HG02678 (cell line): ENCODE data around the gene HSDL2.
A peak's percentile ranks its signal among the peaks of the same experiment; 100 is the strongest.

ENCODE experiments used
- ATAC-seq: cut with Tn5 transposase; IDR thresholded peaks from one replicate; pipeline ENCODE4 v1.9.1; 2021; ENCODE audit warnings: mild to moderate bottlenecking, moderate library complexity; ENCODE audit not compliant: unreplicated experiment

HSDL2 gene

GRCh38 chr9:112443636-112444035 lies 63.7 kb downstream of the HSDL2 start:
- no peak for ATAC-seq

GRCh38 chr9:112445196-112445595 lies 65.3 kb downstream of the HSDL2 start:
- ATAC-seq = no peak

GRCh38 chr9:112446080-112446479 lies 66.2 kb downstream of the HSDL2 start:
- no peak for ATAC-seq

- ATAC-seq = no peak
Measured at GRCh38 chr9:112446526-112446925, 66.6 kb downstream of the HSDL2 start.

- no peak for ATAC-seq
Measured at GRCh38 chr9:112447283-112447761, 67.4 kb downstream of the HSDL2 start.

GRCh38 chr9:112462855-112463254 lies 82.9 kb downstream of the HSDL2 start:
- no peak for ATAC-seq

DNA sequence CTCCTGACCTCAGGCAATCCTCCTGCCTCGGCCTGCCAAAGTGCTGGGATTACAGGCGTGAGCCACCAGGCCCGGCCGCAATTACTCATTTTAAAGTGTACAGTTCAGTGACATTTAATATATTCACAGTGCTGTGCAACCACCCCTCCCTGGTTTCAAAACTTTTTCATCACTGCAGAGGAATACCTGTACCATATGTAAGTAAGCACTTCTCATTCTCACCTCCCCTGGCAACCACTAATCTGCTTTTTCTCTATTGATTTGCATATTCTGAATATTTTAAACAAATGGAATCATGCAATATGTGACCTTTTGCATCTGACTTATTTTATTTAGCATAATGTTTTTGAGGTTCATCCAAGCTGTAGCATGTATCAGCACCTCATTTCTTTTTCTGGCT lies 85.4 kb downstream of the HSDL2 start:
- ATAC-seq = no peak

DNA sequence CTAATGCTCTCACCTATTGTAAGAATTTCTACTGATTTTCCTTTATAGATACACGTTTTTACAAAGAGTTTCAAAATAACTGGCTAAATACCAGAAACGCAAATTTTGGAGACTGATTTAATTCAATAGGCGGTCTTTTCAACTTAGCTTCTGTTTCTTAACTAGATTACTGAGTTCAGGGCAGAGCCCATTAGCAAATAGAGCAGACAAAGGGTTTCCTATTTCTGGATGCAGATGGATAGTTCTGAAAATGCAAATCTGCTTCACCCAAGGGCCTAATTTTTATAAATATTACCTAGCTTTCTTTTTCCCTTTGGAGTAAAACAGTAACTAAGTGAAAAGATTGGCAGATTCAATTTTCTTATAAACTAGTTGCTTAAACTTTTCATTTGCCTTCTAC lies 93.1 kb downstream of the HSDL2 start:
- ATAC-seq = no peak

DNA sequence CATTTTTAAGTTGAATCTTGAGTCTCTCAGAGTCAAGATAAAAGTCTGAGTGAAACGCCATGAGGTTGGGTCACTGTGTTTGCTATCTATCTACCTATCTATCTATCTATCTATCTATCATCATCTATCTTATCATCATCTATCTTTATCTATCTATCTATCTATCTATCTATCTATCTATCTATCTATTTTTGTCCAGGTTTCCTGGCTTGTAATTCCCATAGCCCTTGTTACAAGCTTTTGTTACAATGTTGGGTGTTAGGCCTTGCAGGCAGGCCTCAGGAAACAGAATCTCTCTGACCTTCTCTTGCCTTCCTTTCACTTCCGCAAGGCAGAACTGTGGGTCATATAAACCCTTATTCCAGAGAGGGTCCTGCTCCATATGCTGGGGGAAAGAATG lies 94.1 kb downstream of the HSDL2 start:
- ATAC-seq = no peak

GRCh38 chr9:112475318-112475717 lies 95.4 kb downstream of the HSDL2 start:
- ATAC-seq = no peak

DNA sequence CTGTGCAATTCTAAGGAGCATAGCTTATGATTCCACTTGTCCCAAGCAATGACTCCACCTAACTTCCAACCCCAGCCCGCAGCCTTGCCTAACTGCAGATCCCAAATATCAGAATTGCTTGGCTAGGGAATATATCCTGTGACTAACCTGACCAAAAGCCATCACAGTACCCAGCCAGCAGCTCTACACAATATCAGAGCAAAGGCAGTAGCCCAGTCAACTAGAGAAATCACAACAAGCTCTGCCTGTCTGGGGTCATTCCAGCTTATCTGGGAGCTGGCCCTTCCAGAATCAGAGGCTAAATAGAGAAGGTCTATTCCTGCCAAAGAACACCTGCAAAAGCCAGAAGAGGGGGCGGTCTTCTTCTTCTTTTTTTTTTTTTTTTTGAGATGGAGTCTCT lies 97.4 kb downstream of the HSDL2 start:
- ATAC-seq = no peak

GRCh38 chr9:112479221-112479620 lies 99.3 kb downstream of the HSDL2 start:
- no peak for ATAC-seq

DNA sequence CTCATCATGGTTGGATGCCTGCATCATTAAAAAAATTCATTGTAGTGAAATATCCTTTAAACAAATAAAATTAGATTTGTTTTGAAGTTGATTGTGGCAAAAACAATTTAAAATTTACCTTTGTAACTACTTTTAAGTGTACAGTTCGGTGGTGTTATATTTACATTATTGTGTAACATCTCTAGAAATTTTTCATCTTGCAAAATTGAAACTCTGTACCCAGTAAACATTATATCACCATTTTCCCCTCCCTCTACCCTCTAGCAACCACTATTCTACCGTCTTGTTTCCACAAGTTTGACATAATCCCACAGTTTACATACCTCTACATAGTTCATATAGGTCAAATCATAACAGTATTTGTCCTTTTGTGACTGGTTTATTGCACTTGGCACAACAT lies 104.7 kb downstream of the HSDL2 start:
- no peak for ATAC-seq

DNA sequence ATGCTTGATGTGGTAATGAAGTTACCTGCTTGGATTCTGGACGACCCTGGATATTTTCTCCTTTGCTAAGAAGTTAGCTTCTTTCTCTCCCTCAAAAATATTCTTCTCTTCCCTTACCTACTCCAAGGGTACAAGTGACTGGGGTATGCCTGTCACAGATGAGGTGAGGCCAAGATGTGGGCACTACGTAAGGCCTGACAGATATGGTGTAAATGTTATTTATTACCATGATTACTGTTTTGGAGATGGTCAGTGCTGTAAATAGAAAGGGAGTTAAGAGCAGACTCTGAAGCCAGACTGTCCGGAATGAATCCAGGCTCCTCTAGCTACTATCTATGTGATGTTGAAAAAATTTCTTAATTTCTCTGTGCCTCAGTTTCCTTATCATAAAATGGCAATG lies 105.7 kb downstream of the HSDL2 start:
- ATAC-seq = no peak

GRCh38 chr9:112486221-112487007 lies 106.5 kb downstream of the HSDL2 start, which contains the start of gene KIAA1958:
Gene KIAA1958, plus strand, starts transcription at chr9:112486827. Its CDS starts 87,254 bp downstream, at chr9:112574081.
- peak; percentile 94 for ATAC-seq

DNA sequence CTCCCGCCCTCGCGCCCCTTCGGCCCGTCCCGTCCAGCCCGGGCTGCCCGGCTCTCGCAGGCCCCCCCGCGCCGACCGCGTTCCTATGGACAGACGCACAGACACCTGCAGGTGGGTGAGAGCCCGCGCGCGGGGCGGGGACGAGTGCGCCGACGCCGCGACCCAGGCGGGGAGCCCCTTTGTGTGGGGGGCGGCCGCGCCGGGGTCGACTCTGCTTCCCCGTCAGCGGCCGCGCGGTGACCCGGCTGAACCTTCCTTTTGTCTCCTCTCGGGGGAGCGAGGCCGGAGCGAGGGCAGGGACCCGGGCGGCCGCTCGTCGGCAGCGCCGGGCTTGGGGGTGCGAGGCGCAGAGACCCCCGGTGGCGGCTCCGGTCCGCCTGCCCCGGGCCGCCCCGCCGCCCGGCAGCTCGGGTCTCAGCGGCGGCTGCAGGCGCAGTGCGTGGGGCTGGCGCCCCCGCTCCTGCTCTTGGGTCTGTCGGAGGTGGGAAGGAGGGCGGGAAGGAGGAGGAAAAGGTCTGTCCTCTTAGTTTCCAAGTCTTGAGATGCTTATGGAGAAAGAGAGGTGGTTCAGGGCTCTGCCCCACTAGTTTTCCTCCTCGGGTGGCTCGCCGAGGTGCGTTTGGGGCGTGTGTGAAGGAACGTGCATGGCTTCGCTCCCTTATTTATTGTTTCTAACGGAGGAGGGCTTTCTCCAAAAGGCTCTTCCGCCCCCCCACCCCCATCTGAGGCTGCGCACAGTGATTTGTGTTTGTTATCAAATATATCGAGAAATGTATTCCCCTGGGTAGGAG lies 107.3 kb downstream of the HSDL2 start:
- peak; percentile 52 for ATAC-seq

- no peak for ATAC-seq
Measured at GRCh38 chr9:112487799-112488340, 108.0 kb downstream of the HSDL2 start.

GRCh38 chr9:112489039-112489546 lies 109.2 kb downstream of the HSDL2 start:
- ATAC-seq = no peak

- ATAC-seq = no peak
Measured at GRCh38 chr9:112489876-112490666, 110.2 kb downstream of the HSDL2 start.

DNA sequence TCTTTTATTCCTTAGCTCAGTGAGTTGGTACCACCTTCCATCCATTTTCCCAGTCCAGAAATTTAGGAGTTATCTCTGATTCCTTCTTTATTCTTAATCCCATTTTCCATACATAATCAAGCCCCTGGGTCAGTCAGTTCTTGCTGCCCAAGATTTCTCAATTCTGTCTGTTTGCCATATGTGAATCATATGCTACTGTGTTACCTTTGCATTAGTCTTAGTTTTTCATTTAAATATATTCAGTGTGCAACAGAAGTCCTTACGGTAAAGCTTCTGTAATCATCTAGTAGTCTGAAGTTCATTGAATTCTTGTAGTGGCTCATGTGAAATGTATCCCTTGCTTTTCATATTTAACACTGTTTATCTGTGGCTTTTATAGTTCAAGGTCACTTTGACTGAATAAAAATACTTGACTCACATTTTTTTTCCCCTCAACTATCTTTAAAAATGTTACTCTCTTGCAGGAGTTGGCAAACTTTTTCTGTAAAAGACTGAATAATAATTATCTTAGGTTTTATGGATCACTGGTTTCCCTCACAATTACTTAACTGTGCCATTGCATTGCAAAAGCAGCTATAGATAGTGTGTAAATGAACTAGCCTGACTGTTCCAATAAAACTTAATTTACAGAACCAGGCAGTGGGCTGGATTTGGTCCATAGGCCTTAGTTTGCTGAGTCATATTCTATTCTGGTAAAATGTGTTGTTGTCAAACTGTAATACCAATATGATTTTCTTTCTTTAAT lies 113.7 kb downstream of the HSDL2 start:
- no peak for ATAC-seq
